ENCODE results near the gene MTMR3.

GRCh38 chr22:30043161-30043560 is 160.2 kb downstream of the MTMR3 start:
- TF ChIP-seq POLR2AphosphoS5 (IDR thresholded peaks at IDR 0.05; ENCODE audit: low read depth, low read length): no peak
- TF ChIP-seq CTCF (IDR thresholded peaks at IDR 0.05): no peak

All from Panc1 (cell line).